Measurements from ENCODE around the gene SIN3A. TPM values are rescaled to one million over a fixed set of nuclear protein-coding genes. Genes with fewer than 3 reads are reported as not detected.

Gene SIN3A
- total RNA-seq, 1 experiment from 2014 or later, result 74.7 TPM

- H3K27me3 ChIP-seq (replicated peaks; ENCODE audit: insufficient read depth, low read depth, low read length, poor library complexity), result no peaks in the 10 kb centered on the region
- peaks cover 56% of the 10 kb centered on the region for H3K36me3 ChIP-seq (ENCODE audit: insufficient read depth, low read length, poor library complexity, severe bottlenecking)
- H3K9me3 ChIP-seq (ENCODE audit: low read depth, low read length, poor library complexity, severe bottlenecking), result no peaks in the 10 kb centered on the region
- TF ChIP-seq CTCF (conservative IDR thresholded peaks at IDR 0.05; ENCODE audit: low read depth, low read length) (no peak), EZH2 (IDR thresholded peaks at IDR 0.05; ENCODE audit: borderline replicate concordance, low read depth, low read length, poor library complexity, severe bottlenecking) (no peak)
- POLR2A ChIA-PET (ENCODE audit: low non-redundant PET), result no interaction called here
- no peak overlapping the region for H3K4me3 ChIP-seq (ENCODE audit: low read depth, low read length, poor library complexity, severe bottlenecking)
- H3K4me1 ChIP-seq (ENCODE audit: insufficient read depth, low read length, poor library complexity, severe bottlenecking), result no peaks in the 10 kb centered on the region
- DNase-seq (ENCODE audit: low spot score), result no peak
- CTCF ChIA-PET, result no interaction called here
- H3K27ac ChIP-seq (ENCODE audit: low read depth, low read length, poor library complexity, severe bottlenecking), result no peak overlapping the region
- intact Hi-C loops (cut with micrococcal nuclease; ENCODE audit: unreplicated experiment), result no loop called here
- no TSS peak for BruUV-seq (replicated peaks)
Measured at GRCh38 chr15:75468913-75469598, 17.6 kb upstream of the SIN3A start.

GRCh38 chr15:75460646-75461045 lies 9.2 kb upstream of the SIN3A start:
- H3K27ac ChIP-seq (ENCODE audit: low read depth, low read length, poor library complexity, severe bottlenecking), result no peak overlapping the region
- TF ChIP-seq EZH2 (IDR thresholded peaks at IDR 0.05; ENCODE audit: borderline replicate concordance, low read depth, low read length, poor library complexity, severe bottlenecking) (no peak), CTCF (conservative IDR thresholded peaks at IDR 0.05; ENCODE audit: low read depth, low read length) (no peak)
- H3K9me3 ChIP-seq (ENCODE audit: low read depth, low read length, poor library complexity, severe bottlenecking), result no peaks in the 10 kb centered on the region
- intact Hi-C loops (cut with micrococcal nuclease; ENCODE audit: unreplicated experiment), result no loop called here
- H3K36me3 ChIP-seq (ENCODE audit: insufficient read depth, low read length, poor library complexity, severe bottlenecking), result no peaks in the 10 kb centered on the region
- POLR2A ChIA-PET (ENCODE audit: low non-redundant PET), result no interaction called here
- H3K4me3 ChIP-seq (ENCODE audit: low read depth, low read length, poor library complexity, severe bottlenecking), result no peak overlapping the region
- no TSS peak for BruUV-seq (replicated peaks)
- no peak for DNase-seq (ENCODE audit: low spot score)
- H3K4me1 ChIP-seq (ENCODE audit: insufficient read depth, low read length, poor library complexity, severe bottlenecking), result no peaks in the 10 kb centered on the region
- no peaks in the 10 kb centered on the region for H3K27me3 ChIP-seq (replicated peaks; ENCODE audit: insufficient read depth, low read depth, low read length, poor library complexity)
- CTCF ChIA-PET, result no interaction called here

- H3K4me3 ChIP-seq (ENCODE audit: low read depth, low read length, poor library complexity, severe bottlenecking), result no peak overlapping the region
- TF ChIP-seq EZH2 (IDR thresholded peaks at IDR 0.05; ENCODE audit: borderline replicate concordance, low read depth, low read length, poor library complexity, severe bottlenecking) (no peak), CTCF (conservative IDR thresholded peaks at IDR 0.05; ENCODE audit: low read depth, low read length) (no peak)
- no peak overlapping the region for H3K27ac ChIP-seq (ENCODE audit: low read depth, low read length, poor library complexity, severe bottlenecking)
- H3K27me3 ChIP-seq (replicated peaks; ENCODE audit: insufficient read depth, low read depth, low read length, poor library complexity), result no peaks in the 10 kb centered on the region
- ChIA-PET POLR2A (ENCODE audit: low non-redundant PET) (interaction anchor here (0.6 kb wide), 2 partner anchors 8 to 25 kb away, joined by 4 to 25 read pairs; partner anchors contain the start of gene SIN3A), CTCF (no interaction called here)
- BruUV-seq (replicated peaks), result no TSS peak
- no peaks in the 10 kb centered on the region for H3K4me1 ChIP-seq (ENCODE audit: insufficient read depth, low read length, poor library complexity, severe bottlenecking)
- intact Hi-C loops (cut with micrococcal nuclease; ENCODE audit: unreplicated experiment), result no loop called here
- DNase-seq (ENCODE audit: low spot score), result no peak
- no peaks in the 10 kb centered on the region for H3K36me3 ChIP-seq (ENCODE audit: insufficient read depth, low read length, poor library complexity, severe bottlenecking)
- no peaks in the 10 kb centered on the region for H3K9me3 ChIP-seq (ENCODE audit: low read depth, low read length, poor library complexity, severe bottlenecking)
Measured at GRCh38 chr15:75459581-75459980, 8.1 kb upstream of the SIN3A start.
